LNCAP (cell line): ENCODE results near the gene IRF5.

Experiments used
- TF ChIP-seq, protein P1 (sequence below): fragments of 450-650 bp; IDR thresholded peaks from 2 replicates; pipeline ENCODE4 v1.5.1; 2017; ENCODE audit warnings: mild to moderate bottlenecking

IRF5 gene, protein sequence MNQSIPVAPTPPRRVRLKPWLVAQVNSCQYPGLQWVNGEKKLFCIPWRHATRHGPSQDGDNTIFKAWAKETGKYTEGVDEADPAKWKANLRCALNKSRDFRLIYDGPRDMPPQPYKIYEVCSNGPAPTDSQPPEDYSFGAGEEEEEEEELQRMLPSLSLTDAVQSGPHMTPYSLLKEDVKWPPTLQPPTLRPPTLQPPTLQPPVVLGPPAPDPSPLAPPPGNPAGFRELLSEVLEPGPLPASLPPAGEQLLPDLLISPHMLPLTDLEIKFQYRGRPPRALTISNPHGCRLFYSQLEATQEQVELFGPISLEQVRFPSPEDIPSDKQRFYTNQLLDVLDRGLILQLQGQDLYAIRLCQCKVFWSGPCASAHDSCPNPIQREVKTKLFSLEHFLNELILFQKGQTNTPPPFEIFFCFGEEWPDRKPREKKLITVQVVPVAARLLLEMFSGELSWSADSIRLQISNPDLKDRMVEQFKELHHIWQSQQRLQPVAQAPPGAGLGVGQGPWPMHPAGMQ

DNA sequence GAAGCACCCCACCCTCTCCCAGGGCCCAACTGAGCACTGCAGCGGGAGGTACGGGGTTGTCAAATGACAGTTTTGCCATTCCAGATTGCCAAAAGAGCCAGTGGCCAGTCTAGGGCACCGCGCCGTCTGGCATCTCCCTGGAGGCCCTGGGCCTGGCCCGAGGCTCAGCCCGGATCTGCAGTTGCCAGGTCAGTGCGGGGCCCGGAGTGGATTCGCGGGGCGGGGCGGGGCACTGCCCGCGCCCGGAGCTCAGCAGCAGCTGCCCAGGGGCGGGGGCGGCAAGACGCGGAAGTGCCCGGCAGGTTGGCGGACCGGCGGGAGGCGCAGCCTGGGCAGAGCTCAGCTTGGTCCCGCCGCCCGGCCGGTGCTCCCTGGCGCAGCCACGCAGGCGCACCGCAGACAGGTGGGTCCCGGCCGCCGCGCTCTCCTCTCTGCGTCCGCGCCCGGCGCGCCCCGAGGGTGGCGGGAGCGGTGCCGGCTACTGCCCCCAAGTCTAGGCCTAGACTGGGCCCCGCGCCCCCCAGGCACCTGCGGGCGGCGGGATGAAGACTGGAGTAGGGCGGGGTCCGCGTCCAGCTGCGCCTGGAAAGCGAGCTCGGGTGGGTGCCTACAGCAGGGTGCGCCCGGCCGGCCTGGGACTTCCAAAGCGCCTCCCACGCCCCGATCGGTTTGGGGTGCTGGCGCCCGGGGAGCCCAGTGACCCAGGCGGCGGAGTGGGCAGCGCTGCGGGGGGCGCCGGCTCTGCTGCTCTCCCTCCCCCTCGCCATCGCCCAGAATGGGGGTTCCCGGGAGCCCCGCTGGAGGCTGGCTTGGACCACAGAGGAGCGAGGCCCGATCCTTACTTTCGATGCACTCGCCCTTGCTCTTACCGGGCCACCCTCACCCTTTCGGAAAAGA, at the start of gene IRF5:
Gene IRF5, plus strand, starts transcription at position 281 of the 897 bp plus-strand sequence. CDS start 4,155 bp downstream, outside the sequence.
- TF ChIP-seq, protein P1, sequence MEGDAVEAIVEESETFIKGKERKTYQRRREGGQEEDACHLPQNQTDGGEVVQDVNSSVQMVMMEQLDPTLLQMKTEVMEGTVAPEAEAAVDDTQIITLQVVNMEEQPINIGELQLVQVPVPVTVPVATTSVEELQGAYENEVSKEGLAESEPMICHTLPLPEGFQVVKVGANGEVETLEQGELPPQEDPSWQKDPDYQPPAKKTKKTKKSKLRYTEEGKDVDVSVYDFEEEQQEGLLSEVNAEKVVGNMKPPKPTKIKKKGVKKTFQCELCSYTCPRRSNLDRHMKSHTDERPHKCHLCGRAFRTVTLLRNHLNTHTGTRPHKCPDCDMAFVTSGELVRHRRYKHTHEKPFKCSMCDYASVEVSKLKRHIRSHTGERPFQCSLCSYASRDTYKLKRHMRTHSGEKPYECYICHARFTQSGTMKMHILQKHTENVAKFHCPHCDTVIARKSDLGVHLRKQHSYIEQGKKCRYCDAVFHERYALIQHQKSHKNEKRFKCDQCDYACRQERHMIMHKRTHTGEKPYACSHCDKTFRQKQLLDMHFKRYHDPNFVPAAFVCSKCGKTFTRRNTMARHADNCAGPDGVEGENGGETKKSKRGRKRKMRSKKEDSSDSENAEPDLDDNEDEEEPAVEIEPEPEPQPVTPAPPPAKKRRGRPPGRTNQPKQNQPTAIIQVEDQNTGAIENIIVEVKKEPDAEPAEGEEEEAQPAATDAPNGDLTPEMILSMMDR: no peak

DNA sequence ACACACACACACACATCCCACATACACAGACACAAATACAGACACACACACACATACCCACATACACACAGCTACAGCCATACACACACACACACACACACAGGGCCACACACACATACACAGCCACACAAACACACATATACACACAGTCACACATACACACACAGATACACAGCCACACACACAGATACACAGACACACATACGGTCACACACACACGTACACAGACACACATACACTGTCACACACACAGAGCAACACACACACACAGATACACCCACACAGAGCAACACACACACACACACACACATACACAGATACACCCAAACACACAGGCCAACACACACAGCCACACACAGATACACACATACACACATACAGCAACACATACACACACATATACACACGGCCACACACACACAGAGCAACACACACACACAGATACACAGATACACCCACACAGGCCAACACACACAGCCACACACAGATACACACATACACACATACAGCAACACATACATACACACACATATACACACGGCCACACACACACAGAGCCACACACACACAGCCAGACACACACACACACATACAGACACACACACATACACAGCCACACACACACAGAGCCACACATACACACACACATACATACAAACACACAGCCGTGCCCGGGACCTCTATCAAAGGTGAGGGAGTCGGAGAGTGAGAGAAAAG, 49.5 kb upstream of the IRF5 start:
- TF ChIP-seq, protein P1: no peak

DNA sequence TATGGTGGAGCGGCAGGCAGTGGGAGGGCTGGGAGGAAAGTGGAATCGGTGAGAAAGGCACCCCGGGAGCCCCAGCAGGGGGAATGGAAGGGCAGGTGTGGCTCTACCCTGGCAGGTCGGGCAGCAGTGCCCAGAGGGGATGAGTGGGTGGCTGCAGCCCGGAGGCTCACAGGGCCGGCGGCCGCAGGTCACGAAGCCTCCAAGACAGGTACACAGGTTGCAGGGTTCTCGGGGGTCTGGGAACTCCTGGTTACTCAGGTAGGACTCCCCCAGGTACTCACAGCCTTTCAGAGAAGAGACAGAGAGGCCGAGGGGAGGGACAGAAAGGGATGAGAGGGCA, 49.0 kb upstream of the IRF5 start:
- TF ChIP-seq, protein P1: no peak

DNA sequence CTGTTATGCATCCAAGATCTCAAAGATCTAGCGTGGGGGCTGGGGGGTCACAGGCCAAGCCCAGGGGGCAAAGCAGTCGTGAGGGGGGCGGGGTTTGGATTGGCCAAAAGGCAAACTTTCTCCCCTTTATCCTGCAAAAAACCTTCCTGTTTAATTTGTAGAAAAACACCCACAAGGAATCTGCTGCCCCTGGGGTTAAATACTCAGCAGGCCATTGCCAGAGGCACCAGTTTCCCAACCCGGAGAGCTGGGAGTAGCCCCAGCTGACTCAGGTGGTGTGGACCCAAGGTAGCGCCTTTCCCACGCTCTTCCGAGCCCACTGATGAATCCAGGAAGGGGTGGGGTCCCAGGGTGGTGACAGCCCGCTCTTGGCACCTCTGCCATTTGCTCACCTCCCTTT, 48.6 kb upstream of the IRF5 start:
- TF ChIP-seq, protein P1: no peak

DNA sequence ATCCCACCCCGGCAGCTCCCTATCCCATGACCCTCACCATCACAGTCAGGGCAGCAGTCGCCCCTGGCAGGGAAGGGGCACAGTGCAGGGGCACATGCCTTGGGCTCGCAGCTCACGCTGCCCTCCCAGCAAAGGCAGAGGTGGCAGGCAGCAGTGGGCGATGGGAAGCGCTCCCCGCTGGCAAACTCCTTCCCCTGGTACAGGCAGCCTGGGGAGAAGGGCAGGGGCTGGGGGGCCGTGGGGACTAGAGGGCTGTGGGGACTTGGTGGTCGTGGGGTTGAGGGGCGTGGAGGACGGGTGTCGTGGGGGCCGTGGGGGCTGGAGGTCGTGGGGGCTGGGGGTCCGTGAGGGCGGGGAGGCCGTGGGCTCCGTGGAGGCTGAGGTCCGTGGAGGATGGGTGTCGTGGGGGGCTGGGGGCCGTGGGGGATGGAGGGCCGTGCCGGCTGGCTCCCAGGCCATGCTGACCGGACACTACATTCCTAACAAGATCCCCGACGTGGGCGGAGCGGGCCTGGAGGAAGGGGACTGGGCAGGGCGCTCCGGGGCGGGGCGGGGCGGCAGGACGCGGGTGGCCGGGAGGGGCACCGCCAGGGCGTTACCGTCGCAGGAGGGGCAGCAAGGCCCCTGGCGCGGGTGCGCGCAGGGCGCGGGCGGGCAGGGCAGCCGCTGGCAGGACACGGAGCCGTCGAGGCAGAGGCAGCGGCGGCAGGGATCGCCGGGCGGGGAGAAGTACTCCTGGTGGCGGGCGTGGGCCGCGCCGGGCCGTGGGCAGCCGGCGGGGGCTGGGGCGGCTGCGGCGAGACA, 47.2 kb upstream of the IRF5 start:
- TF ChIP-seq, protein P1: no peak

DNA sequence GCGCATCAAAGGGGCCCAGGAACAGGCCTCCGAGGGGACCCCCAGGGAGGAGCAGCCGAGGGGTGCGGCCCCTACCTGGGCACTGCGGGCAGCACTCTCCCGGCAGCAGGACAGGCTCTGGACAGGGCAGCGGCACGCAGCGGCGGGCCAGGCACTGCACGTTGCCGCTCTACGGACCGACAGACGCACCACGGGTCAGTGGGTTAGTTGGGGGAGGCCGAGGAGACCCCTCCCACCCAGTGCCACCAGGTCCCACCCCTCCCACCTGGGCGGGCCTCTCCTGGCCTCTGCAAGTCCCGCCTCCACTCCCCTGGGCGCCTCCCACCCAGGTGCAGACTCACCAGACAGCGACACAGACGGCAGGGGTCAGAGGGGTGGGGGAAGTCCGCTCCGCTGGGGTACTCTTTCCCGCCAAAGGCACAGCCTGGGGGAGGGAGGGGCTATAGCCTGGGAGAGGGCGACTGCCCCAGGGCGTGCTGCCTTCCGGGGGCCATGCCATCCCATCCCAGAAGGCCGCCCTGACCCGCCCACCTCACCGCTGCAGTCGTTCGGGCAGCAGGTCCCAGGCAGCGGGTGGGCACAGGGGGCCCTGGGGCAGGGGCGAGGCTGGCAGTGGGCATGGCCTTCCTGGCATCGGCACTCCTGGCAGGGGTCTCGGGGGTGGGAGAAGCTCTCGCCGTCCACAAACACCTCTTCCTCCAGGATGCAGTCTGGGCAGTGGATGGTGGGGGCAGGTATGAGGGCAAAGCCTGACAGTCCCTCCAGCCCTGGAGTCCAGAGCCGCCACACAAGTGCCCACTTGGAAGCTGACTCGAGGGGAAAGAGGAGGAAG, 46.4 kb upstream of the IRF5 start:
- TF ChIP-seq, protein P1: no peak
